ENCODE measurements around the gene ARID3B.

Gene ARID3B

GRCh38 chr15:74571191-74571590 is 30.2 kb downstream of the ARID3B start:
- DNase-seq (ENCODE audit: low spot score), result no peak

GRCh38 chr15:74573987-74574386 is 33.0 kb downstream of the ARID3B start:
- no peak for TF ChIP-seq CTCF (IDR thresholded peaks at IDR 0.05; ENCODE audit: borderline replicate concordance, control extremely low read depth, extremely low read depth, insufficient read depth, missing control alignments)
- in situ Hi-C loops (cut with MboI; ENCODE audit: low sequenced_read_pairs, unreplicated experiment), result no loop called here
- DNase-seq (ENCODE audit: low spot score), result no peak

More at GRCh38 chr15:74571191-74571590, 30.2 kb downstream of the ARID3B start:
- in situ Hi-C loops (cut with MboI; ENCODE audit: low sequenced_read_pairs, unreplicated experiment), result no loop called here
- TF ChIP-seq CTCF (IDR thresholded peaks at IDR 0.05; ENCODE audit: borderline replicate concordance, control extremely low read depth, extremely low read depth, insufficient read depth, missing control alignments), result no peak

GRCh38 chr15:74578496-74578994 is 37.5 kb downstream of the ARID3B start:
- no peak for DNase-seq (ENCODE audit: low spot score)
- no peak for TF ChIP-seq CTCF (IDR thresholded peaks at IDR 0.05; ENCODE audit: borderline replicate concordance, control extremely low read depth, extremely low read depth, insufficient read depth, missing control alignments)
- in situ Hi-C loops (cut with MboI; ENCODE audit: low sequenced_read_pairs, unreplicated experiment), result no loop called here

GRCh38 chr15:74579001-74579400 is 38.0 kb downstream of the ARID3B start:
- no peak for TF ChIP-seq CTCF (IDR thresholded peaks at IDR 0.05; ENCODE audit: borderline replicate concordance, control extremely low read depth, extremely low read depth, insufficient read depth, missing control alignments)
- in situ Hi-C loops (cut with MboI; ENCODE audit: low sequenced_read_pairs, unreplicated experiment), result no loop called here
- DNase-seq (ENCODE audit: low spot score), result no peak

- TF ChIP-seq CTCF (IDR thresholded peaks at IDR 0.05; ENCODE audit: borderline replicate concordance, control extremely low read depth, extremely low read depth, insufficient read depth, missing control alignments), result no peak
- DNase-seq (ENCODE audit: low spot score), result no peak
- in situ Hi-C loops (cut with MboI; ENCODE audit: low sequenced_read_pairs, unreplicated experiment), result no loop called here
Observed at GRCh38 chr15:74580538-74581350, 39.7 kb downstream of the ARID3B start.

- TF ChIP-seq CTCF (IDR thresholded peaks at IDR 0.05; ENCODE audit: borderline replicate concordance, control extremely low read depth, extremely low read depth, insufficient read depth, missing control alignments), result no peak
- in situ Hi-C loops (cut with MboI; ENCODE audit: low sequenced_read_pairs, unreplicated experiment), result no loop called here
Observed at GRCh38 chr15:74584204-74584603, 43.2 kb downstream of the ARID3B start.

More at GRCh38 chr15:74584204-74584603, 43.2 kb downstream of the ARID3B start:
- no peak for DNase-seq (ENCODE audit: low spot score)
